RWPE2 (cell line): Measurements from ENCODE around the gene TCAP.

Experiments used
- ATAC-seq: fragments of 200-7000 bp; cut with Tn5 transposase; 3 replicates; pipeline ENCODE4 v1.9.1; 2021; ENCODE audit warnings: low read depth
- DNase-seq: peaks from one replicate; pipeline ENCODE4 v3.0.0-alpha.2; 2020; ENCODE audit warnings: low spot score
- H3K27ac ChIP-seq: fragments of 450-650 bp; 2 replicates; pipeline ENCODE4 v1.5.1; 2017; ENCODE audit warnings: mild to moderate bottlenecking; ENCODE audit not compliant: poor library complexity, severe bottlenecking
- H3K27me3 ChIP-seq: fragments of 250-450 bp; sonication (Bioruptor Pico); 2 replicates; pipeline ENCODE4 v1.5.1; 2021; ENCODE audit warnings: mild to moderate bottlenecking, moderate library complexity; ENCODE audit not compliant: insufficient read depth, poor library complexity, severe bottlenecking
- H3K36me3 ChIP-seq: fragments of 250-450 bp; sonication (Bioruptor Pico); 2 replicates; pipeline ENCODE4 v1.5.1; 2020; ENCODE audit warnings: low read depth, mild to moderate bottlenecking, moderate library complexity
- H3K4me1 ChIP-seq: fragments of 250-450 bp; sonication (Bioruptor Pico); 2 replicates; pipeline ENCODE4 v1.5.1; 2021; ENCODE audit warnings: mild to moderate bottlenecking, moderate library complexity; ENCODE audit not compliant: insufficient read depth, poor library complexity, severe bottlenecking
- H3K4me3 ChIP-seq: fragments of 250-450 bp; sonication (Bioruptor Pico); 2 replicates; pipeline ENCODE4 v1.5.1; 2021; ENCODE audit warnings: mild to moderate bottlenecking, moderate library complexity; ENCODE audit not compliant: severe bottlenecking
- H3K9me3 ChIP-seq: fragments of 250-450 bp; sonication (Bioruptor Pico); 2 replicates; pipeline ENCODE4 v1.5.1; 2021; ENCODE audit warnings: mild to moderate bottlenecking, moderate library complexity; ENCODE audit not compliant: severe bottlenecking
- TF ChIP-seq, protein P1 (sequence below): fragments of 450-650 bp; IDR thresholded peaks from one replicate; pipeline ENCODE4 v1.5.1; 2017; ENCODE audit warnings: mild to moderate bottlenecking, moderate library complexity; ENCODE audit not compliant: poor library complexity, severe bottlenecking

TCAP gene

DNA sequence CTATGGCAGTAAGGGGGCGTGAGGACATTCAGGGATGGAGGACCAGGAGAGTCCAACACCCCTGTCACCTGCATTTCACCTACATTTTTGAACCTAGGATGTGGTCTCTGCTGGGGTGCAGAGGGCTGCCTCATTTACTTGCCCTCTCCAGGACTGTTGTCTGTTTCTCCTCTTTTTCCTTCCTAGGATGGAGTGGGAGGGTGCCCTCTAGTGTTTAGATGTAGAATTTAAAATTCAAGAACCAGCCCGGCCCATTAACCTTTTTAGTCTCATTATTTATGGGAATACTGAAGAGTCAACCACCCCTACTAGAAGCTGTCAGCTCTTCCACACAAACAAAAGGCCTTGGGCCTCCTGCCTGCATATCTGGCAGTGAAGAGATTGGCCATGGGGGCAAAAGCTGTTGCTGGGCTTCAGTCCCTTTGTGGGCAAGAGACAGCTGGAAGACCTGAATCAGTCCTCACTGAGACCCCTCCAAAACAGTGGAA, 30.7 kb upstream of the TCAP start:
- DNase-seq = no peak
- peaks cover 11% of the 10 kb centered on the region for H3K4me1 ChIP-seq
- no peak overlapping the region for H3K27ac ChIP-seq
- no peaks in the 10 kb centered on the region for H3K9me3 ChIP-seq
- TF ChIP-seq, protein P1, sequence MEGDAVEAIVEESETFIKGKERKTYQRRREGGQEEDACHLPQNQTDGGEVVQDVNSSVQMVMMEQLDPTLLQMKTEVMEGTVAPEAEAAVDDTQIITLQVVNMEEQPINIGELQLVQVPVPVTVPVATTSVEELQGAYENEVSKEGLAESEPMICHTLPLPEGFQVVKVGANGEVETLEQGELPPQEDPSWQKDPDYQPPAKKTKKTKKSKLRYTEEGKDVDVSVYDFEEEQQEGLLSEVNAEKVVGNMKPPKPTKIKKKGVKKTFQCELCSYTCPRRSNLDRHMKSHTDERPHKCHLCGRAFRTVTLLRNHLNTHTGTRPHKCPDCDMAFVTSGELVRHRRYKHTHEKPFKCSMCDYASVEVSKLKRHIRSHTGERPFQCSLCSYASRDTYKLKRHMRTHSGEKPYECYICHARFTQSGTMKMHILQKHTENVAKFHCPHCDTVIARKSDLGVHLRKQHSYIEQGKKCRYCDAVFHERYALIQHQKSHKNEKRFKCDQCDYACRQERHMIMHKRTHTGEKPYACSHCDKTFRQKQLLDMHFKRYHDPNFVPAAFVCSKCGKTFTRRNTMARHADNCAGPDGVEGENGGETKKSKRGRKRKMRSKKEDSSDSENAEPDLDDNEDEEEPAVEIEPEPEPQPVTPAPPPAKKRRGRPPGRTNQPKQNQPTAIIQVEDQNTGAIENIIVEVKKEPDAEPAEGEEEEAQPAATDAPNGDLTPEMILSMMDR = peak; percentile 87
- no peak overlapping the region for H3K4me3 ChIP-seq
- no peaks in the 10 kb centered on the region for H3K36me3 ChIP-seq
- no peak for ATAC-seq
- no peaks in the 10 kb centered on the region for H3K27me3 ChIP-seq

DNA sequence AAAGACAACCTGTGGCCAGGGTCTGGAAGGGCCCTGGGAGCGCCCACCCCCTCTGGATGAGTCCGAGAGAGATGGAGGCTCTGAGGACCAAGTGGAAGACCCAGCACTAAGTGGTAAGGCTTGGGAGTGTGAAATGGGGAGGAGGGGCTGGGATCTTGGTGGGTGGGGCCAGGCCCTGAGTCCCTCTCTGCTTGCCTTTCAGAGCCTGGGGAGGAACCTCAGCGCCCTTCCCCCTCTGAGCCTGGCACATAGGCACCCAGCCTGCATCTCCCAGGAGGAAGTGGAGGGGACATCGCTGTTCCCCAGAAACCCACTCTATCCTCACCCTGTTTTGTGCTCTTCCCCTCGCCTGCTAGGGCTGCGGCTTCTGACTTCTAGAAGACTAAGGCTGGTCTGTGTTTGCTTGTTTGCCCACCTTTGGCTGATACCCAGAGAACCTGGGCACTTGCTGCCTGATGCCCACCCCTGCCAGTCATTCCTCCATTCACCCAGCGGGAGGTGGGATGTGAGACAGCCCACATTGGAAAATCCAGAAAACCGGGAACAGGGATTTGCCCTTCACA, 29.5 kb upstream of the TCAP start:
- H3K27ac ChIP-seq = no peak overlapping the region
- ATAC-seq = no peak
- no peaks in the 10 kb centered on the region for H3K27me3 ChIP-seq

DNA sequence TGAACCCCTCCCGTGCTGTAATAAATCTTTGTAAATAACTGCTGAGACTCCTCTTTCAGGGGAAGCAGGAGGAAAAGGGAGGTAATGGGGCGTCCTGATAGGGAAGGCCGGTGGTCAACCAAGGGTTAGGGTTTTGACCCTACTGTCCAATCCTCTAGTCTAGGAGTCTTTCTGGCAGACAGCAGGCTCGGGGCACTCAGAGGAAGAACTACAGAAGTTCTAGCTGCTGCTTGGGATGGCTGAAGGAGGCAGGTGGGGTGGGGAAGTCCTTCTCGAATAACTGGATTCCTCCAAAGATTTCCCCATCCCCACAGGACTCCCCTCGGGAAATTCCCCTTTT, 28.6 kb upstream of the TCAP start:
- H3K4me3 ChIP-seq = peak overlapping the region; percentile 72
- no peaks in the 10 kb centered on the region for H3K9me3 ChIP-seq
- DNase-seq (no peak), ATAC-seq (no peak)
- H3K36me3 ChIP-seq = no peaks in the 10 kb centered on the region
- peaks cover 2% of the 10 kb centered on the region for H3K4me1 ChIP-seq
- peak overlapping the region; percentile 44 for H3K27ac ChIP-seq
- no peaks in the 10 kb centered on the region for H3K27me3 ChIP-seq
- TF ChIP-seq, protein P1 = no peak

More for the DNA sequence above, 29.5 kb upstream of the TCAP start:
- Histone ChIP-seq H3K4me1 (peaks cover 10% of the 10 kb centered on the region), H3K9me3 (no peaks in the 10 kb centered on the region), H3K36me3 (no peaks in the 10 kb centered on the region), H3K4me3 (no peak overlapping the region)
- TF ChIP-seq, protein P1 = no peak
- no peak for DNase-seq

DNA sequence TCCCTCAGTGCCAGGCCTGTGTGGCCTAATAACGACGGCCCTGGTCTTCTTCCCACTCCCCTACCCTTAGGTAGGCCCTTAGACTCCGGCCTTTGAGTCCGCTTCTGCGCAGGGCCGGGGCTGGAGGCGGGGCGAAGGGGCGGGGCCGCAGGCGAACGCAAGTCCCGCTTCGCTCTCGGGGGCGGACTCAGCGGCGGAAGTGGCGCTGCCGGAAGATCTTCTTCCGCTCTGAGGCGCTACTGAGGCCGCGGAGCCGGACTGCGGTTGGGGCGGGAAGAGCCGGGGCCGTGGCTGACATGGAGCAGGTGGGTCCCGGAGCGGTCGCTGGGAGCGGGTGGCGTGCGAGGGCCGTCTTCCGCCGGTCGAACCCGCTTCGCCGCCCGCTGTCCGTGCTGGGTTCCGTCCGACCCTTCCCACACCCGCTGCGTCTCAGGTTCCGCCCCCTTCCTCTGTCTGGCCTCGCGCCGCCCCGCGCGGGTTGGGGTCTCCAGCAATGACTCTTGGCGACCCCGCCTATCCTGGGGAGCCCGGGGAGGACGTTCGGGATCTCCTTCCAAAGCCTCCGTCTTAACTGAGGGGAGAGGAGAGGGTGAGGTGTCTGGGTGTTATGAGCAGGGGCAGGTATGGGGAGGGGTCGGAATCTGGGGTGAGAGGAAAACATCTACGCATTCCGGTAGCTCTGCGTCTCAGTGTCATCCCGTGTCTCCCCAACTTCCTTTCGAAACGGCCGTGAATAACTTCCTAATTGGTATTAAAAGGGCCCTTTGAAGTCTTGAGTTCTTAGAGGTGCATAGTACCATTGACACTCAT, 28.0 kb upstream of the TCAP start, which contains the start of gene STARD3:
STARD3 (plus strand) TSS at position 218 of the 810 bp plus-strand sequence. CDS start 16,388 bp downstream, outside the sequence.
- no peaks in the 10 kb centered on the region for H3K4me1 ChIP-seq
- ATAC-seq = peak; percentile 89
- peak; percentile 86 for DNase-seq

More for the DNA sequence above, 28.0 kb upstream of the TCAP start, which contains the start of gene STARD3:
- Histone ChIP-seq H3K27me3 (no peaks in the 10 kb centered on the region), H3K9me3 (no peaks in the 10 kb centered on the region), H3K36me3 (no peaks in the 10 kb centered on the region), H3K27ac (peak within 1 kb of the TSS; percentile 44), H3K4me3 (peak within 1 kb of the TSS; percentile 72)
- TF ChIP-seq, protein P1 = peak; percentile 18
